ENCODE results near the gene PELI2.

DNA sequence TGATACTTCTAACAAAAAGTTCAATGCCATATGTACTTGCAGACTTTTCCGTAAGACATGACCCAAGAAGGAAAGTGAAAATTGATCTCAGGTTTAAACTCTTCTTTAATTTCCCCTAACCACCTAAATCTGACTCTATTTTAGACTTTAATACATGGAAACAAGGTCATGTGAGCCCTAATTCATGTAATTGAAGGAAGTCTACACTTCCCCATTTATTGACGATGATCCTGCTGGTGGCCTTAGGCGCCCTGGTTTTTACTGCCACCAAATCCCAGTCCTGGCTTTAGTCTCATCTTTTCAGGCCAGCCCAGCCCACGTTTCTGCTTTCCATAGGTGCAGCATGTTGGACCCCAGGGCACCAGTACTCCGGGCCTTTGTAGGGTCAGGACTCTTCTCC is 157.9 kb downstream of the PELI2 start:
- no peak for TF ChIP-seq CTCF (IDR thresholded peaks at IDR 0.05)
- no peak for TF ChIP-seq POLR2A (IDR thresholded peaks at IDR 0.05)

Data from prostate gland (tissue), 2 donors.